HepG2 (cell line): ENCODE measurements around the gene SRSF2. TPM values are rescaled to one million over a fixed set of nuclear protein-coding genes. Genes with fewer than 3 reads are reported as not detected.

Experiments
- ATAC-seq: fragments of 200-7000 bp; cut with Tn5 transposase; 3 replicates; pipeline ENCODE4 v1.9.1; 2020; ENCODE audit warnings: mild to moderate bottlenecking, moderate library complexity
- BruUV-seq: library from RNA; stranded (reverse); fragments of 400-500 nt; replicated peaks from 2 replicates; lab custom pipeline; 2021; lab: Mats Ljungman, UMichigan
- CTCF ChIA-PET: fragments of 300-600 bp; formaldehyde crosslinking; extraction: SDS; loops from one replicate; lab custom pipeline; 2021; ENCODE audit warnings: low total read pairs, inconsistent platforms, low intra/inter-chr PET ratio; lab: Yijun Ruan, JAX
- POLR2A ChIA-PET: fragments of 350-600 bp; sonication (Branson Sonifier 250); formaldehyde crosslinking; loops from one replicate; lab custom pipeline; 2020; ENCODE audit warnings: antibody characterized with exemption, inconsistent platforms; lab: Yijun Ruan, JAX
- DNase-seq: peaks from one replicate; pipeline ENCODE4 v3.0.0-alpha.2; 2015; ENCODE audit warnings: low spot score
- FAIRE-seq: peaks from 3 replicates; lab custom pipeline; 2011; peaks lifted over from hg19 to GRCh38; lab: Jason Lieb, UNC
- H2AFZ ChIP-seq: one replicate; pipeline ENCODE4 v1.6.1; 2011; ENCODE audit warnings: low read length, inconsistent platforms
- H3K27ac ChIP-seq: fragments of 300-600 bp; 3 replicates; pipeline ENCODE4 v1.8.0; 2011; ENCODE audit warnings: mixed run types, mild to moderate bottlenecking, mixed read lengths, low read length, inconsistent platforms; ENCODE audit not compliant: insufficient read depth; ENCODE audit errors: extremely low read length
- H3K27me3 ChIP-seq, 2 experiments: fragments of 200-600 bp in 1 of 2; 2 replicates in 1 of 2; 3 replicates in 1 of 2; pipeline versions ENCODE4 v1.6.0 to v1.8.0; 2011; ENCODE audit warnings: low read length in 2 of 2, mild to moderate bottlenecking in 2 of 2, moderate library complexity in 2 of 2, inconsistent platforms in 1 of 2; ENCODE audit not compliant: insufficient read depth in 2 of 2, control insufficient read depth in 1 of 2
- H3K36me3 ChIP-seq, 2 experiments: fragments of 200-600 bp in 1 of 2; replicated peaks in 1 of 2; 2 replicates in 1 of 2; 3 replicates in 1 of 2; pipeline versions ENCODE4 v1.5.1 to v1.8.0; 2011; ENCODE audit warnings: low read length in 2 of 2, inconsistent platforms in 1 of 2; ENCODE audit not compliant: insufficient read depth in 2 of 2, control insufficient read depth in 1 of 2
- H3K4me1 ChIP-seq: 2 replicates; pipeline ENCODE4 v1.5.1; 2012; ENCODE audit warnings: low read length, inconsistent platforms; ENCODE audit not compliant: insufficient read depth
- H3K4me2 ChIP-seq: 2 replicates; pipeline ENCODE4 v1.6.0; 2011; ENCODE audit warnings: low read depth, low read length, inconsistent platforms
- H3K4me3 ChIP-seq, 3 experiments: fragments of 200-600 bp in 1 of 3; sonication (generic), shearing (Covaris generic) in 1 of 3; replicated peaks in 1 of 3; 2 replicates each; pipeline ENCODE4 v1.5.1; 2011 to 2016; ENCODE audit warnings: low read length in 3 of 3, inconsistent platforms in 2 of 3, low read depth in 2 of 3, mild to moderate bottlenecking in 2 of 3, control low read depth in 1 of 3, mixed read lengths in 1 of 3; ENCODE audit not compliant: insufficient read depth in 1 of 3
- H3K79me2 ChIP-seq: one replicate; pipeline ENCODE4 v1.6.1; 2011; ENCODE audit warnings: low read length, inconsistent platforms; ENCODE audit not compliant: insufficient read depth
- H3K9ac ChIP-seq: 2 replicates; pipeline ENCODE4 v1.6.0; 2011; ENCODE audit warnings: mild to moderate bottlenecking, low read depth, low read length, inconsistent platforms; ENCODE audit not compliant: insufficient read depth
- H3K9me3 ChIP-seq: 2 replicates; pipeline ENCODE4 v1.5.1; 2012; ENCODE audit warnings: mild to moderate bottlenecking, low read length
- H4K20me1 ChIP-seq: 2 replicates; pipeline ENCODE4 v1.6.0; 2011; ENCODE audit warnings: inconsistent platforms, mild to moderate bottlenecking, low read length, moderate library complexity; ENCODE audit not compliant: insufficient read depth
- BATF2 ChIP-seq: sonication (generic); formaldehyde crosslinking; IDR thresholded peaks from 2 replicates; pipeline ENCODE4 v1.8.0; 2022; ENCODE audit warnings: mild to moderate bottlenecking, missing genetic modification reagents, moderate library complexity
- FOXK2 ChIP-seq: fragments of 450-650 bp; IDR thresholded peaks from 2 replicates; pipeline ENCODE4 v1.6.1; 2016
- JARID2 ChIP-seq: sonication (generic); formaldehyde crosslinking; IDR thresholded peaks from 2 replicates; pipeline ENCODE4 v1.8.1; 2023; ENCODE audit warnings: missing genetic modification reagents, inconsistent platforms; ENCODE audit not compliant: insufficient replicate concordance
- NFRKB ChIP-seq: fragments of 450-650 bp; IDR thresholded peaks from 2 replicates; pipeline ENCODE4 v1.6.1; 2017
- RFXANK ChIP-seq: IDR thresholded peaks from 2 replicates; pipeline ENCODE4 v1.6.1; 2016
- RNF219 ChIP-seq: sonication (generic); formaldehyde crosslinking; IDR thresholded peaks from 2 replicates; pipeline ENCODE4 v1.5.0; 2020; ENCODE audit warnings: mild to moderate bottlenecking, missing genetic modification reagents
- RXRB ChIP-seq: IDR thresholded peaks from 2 replicates; pipeline ENCODE4 v1.6.1; 2016; ENCODE audit warnings: borderline replicate concordance, missing genetic modification reagents, missing compliant biosample characterization
- ZFYVE20 ChIP-seq: sonication (generic); formaldehyde crosslinking; IDR thresholded peaks from 2 replicates; pipeline ENCODE4 v1.8.0; 2023; ENCODE audit warnings: low read depth, mild to moderate bottlenecking, moderate library complexity, missing genetic modification reagents, borderline replicate concordance
- ZNF414 ChIP-seq: sonication (generic); formaldehyde crosslinking; IDR thresholded peaks from 2 replicates; pipeline ENCODE4 v1.5.0; 2020; ENCODE audit warnings: missing genetic modification reagents
- ZNF44 ChIP-seq: sonication (generic); formaldehyde crosslinking; IDR thresholded peaks from 2 replicates; pipeline ENCODE4 v1.5.1; 2020; ENCODE audit warnings: mild to moderate bottlenecking, missing genetic modification reagents
- ZNF652 ChIP-seq: IDR thresholded peaks from 2 replicates; pipeline ENCODE4 v1.6.1; 2016; ENCODE audit warnings: low read depth, borderline replicate concordance
- WGBS: methylation state at CpG from one replicate; pipeline ENCODE4 v1.1.6; 2017; ENCODE audit warnings: low lambda C conversion rate; 5-methylcytosine and 5-hydroxymethylcytosine counted together
- in situ Hi-C: cut with HindIII; loops from 2 replicates; pipeline ENCODE4 v1.10.0; 2017; ENCODE audit warnings: low pct_unique_long_range_greater_than_20kb; ENCODE audit not compliant: extremely low pct_ligation_motif_present
- intact Hi-C: fragments of 100-400 bp; cut with micrococcal nuclease; formaldehyde crosslinking; loops from one replicate; pipeline ENCODE4 v1.10.0; 2022; ENCODE audit not compliant: unreplicated experiment
- polyA plus RNA-seq, 8 experiments: library from polyadenylated mRNA; depleted of rRNA in 3 of 8; stranded (reverse) in 7 of 8; unstranded in 1 of 8; fragments of >200 nt; fragmentation: Illumina TruSeq in 4 of 8; extraction: Trizol in 4 of 8; gene quantifications; 2 replicates each; pipeline versions ENCODE4 v1.2.1 to v1.2.3, GENCODE V29; 2011 to 2016; ENCODE audit warnings: low read depth in 4 of 8, missing spikeins in 1 of 8, mixed read lengths in 1 of 8; ENCODE audit not compliant: insufficient read depth in 1 of 8
- total RNA-seq, 5 experiments: library from RNA; depleted of rRNA; stranded (reverse); fragments of >200 nt; fragmentation: Illumina TruSeq; extraction: Trizol; gene quantifications; 2 replicates each; pipeline ENCODE4 v1.2.3, GENCODE V29; 2016; ENCODE audit warnings: low read depth in 1 of 5
- TF ChIP-seq, protein P1 (sequence below): IDR thresholded peaks from 2 replicates; pipeline ENCODE4 v1.6.1; 2018; ENCODE audit warnings: missing genetic modification reagents, mild to moderate bottlenecking, missing compliant biosample characterization

Gene SRSF2
- total and polyA plus RNA-seq, 2 of the 13 experiments (the other 11 are each of a cell fraction or from before 2014, with no cell fraction given), result 306 to 319 TPM

GRCh38 chr17:76738468-76738850 lies 1.3 kb upstream of the SRSF2 start:
- peaks cover 7 to 34% of the 10 kb centered on the region in 2 experiments for H3K36me3 ChIP-seq
- H4K20me1 ChIP-seq, result peaks cover 28% of the 10 kb centered on the region
- peaks cover 52% of the 10 kb centered on the region for H3K79me2 ChIP-seq
- no peak for TF ChIP-seq JARID2 (CRISPR knock-in tag)
- 0 out of 2 replicates have a peak, but pooled peaks have one; percentile 37 for TF ChIP-seq ZNF414 (CRISPR knock-in tag)
- peak overlapping the region; percentile 81 to 100 (median 92) for H3K4me3 ChIP-seq
- in situ Hi-C loops, result no loop called here
- BruUV-seq, result TSS peak; percentile 75
- ChIA-PET POLR2A (interaction anchor here (0.8 to 4.1 kb wide), 8 partner anchors 8 to 350 kb away, joined by 3 to 71 read pairs (median 10); partner anchors contain the start of genes JMJD6, METTL23 and MXRA7), CTCF (no interaction called here)
- intact Hi-C loops, result no loop called here
- 13% methylated on average over 7 of the region's 7 CpGs for WGBS
- no peak overlapping the region for H2AFZ ChIP-seq
- peaks cover 38% of the 10 kb centered on the region for H3K4me1 ChIP-seq
- ATAC-seq, result no peak
- peak overlapping the region; percentile 97 for H3K27ac ChIP-seq
- no peak for FAIRE-seq
- H3K4me2 ChIP-seq, result peak overlapping the region; percentile 88
- peaks cover 0 to 3% of the 10 kb centered on the region in 2 experiments; a peak in 1 of 5 replicates for H3K27me3 ChIP-seq
- peak overlapping the region; percentile 95 for H3K9ac ChIP-seq
- no peaks in the 10 kb centered on the region for H3K9me3 ChIP-seq
- no peak for DNase-seq

- no peak for FAIRE-seq
- H2AFZ ChIP-seq, result no peak within 1 kb of the TSS
- peaks cover 44% of the 10 kb centered on the region for H3K4me1 ChIP-seq
- peak within 1 kb of the TSS; percentile 88 for H3K4me2 ChIP-seq
- peak; percentile 90 for DNase-seq
- peaks cover 34% of the 10 kb centered on the region for H4K20me1 ChIP-seq
- peak within 1 kb of the TSS; percentile 97 for H3K27ac ChIP-seq
- H3K9me3 ChIP-seq, result no peaks in the 10 kb centered on the region
- H3K9ac ChIP-seq, result peak within 1 kb of the TSS; percentile 100
- H3K27me3 ChIP-seq, result peaks cover 0 to 3% of the 10 kb centered on the region in 2 experiments; a peak in 1 of 5 replicates
- no TSS peak for BruUV-seq
- intact Hi-C loops, result no loop called here
- H3K4me3 ChIP-seq, result peak within 1 kb of the TSS; percentile 93 to 100 (median 100)
- WGBS, result under 1% methylated on average over 41 of the region's 57 CpGs
- peaks cover 58% of the 10 kb centered on the region for H3K79me2 ChIP-seq
- in situ Hi-C loops, result no loop called here
- ChIA-PET POLR2A (interaction anchor here (0.6 to 4.1 kb wide), 13 partner anchors 8 to 1865 kb away, joined by 3 to 71 read pairs (median 7); partner anchors contain the start of genes JMJD6, METTL23, MXRA7 and SEC14L1), CTCF (no interaction called here)
- H3K36me3 ChIP-seq, result peaks cover 11 to 40% of the 10 kb centered on the region in 2 experiments
- ATAC-seq, result peak; percentile 86
- no peak for TF ChIP-seq FOXK2
- TF ChIP-seq, protein P1, sequence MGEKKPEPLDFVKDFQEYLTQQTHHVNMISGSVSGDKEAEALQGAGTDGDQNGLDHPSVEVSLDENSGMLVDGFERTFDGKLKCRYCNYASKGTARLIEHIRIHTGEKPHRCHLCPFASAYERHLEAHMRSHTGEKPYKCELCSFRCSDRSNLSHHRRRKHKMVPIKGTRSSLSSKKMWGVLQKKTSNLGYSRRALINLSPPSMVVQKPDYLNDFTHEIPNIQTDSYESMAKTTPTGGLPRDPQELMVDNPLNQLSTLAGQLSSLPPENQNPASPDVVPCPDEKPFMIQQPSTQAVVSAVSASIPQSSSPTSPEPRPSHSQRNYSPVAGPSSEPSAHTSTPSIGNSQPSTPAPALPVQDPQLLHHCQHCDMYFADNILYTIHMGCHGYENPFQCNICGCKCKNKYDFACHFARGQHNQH (CRISPR knock-in tag), result no peak; the same call in 1 of the 2 replicates
- no peak for TF ChIP-seq BATF2 (CRISPR knock-in tag)
- TF ChIP-seq ZNF44 (CRISPR knock-in tag), result no peak
- TF ChIP-seq ZFYVE20 (CRISPR knock-in tag), result no peak
- TF ChIP-seq ZNF652 (CRISPR knock-in tag), result no peak
- TF ChIP-seq NFRKB, result no peak
- 0 out of 2 replicates have a peak, but pooled peaks have one; percentile 74 for TF ChIP-seq RFXANK
- TF ChIP-seq RXRB (CRISPR knock-in tag), result 0 out of 2 replicates have a peak, but pooled peaks have one; percentile 13
- no peak for TF ChIP-seq RNF219 (CRISPR knock-in tag)
These were observed 741 bp upstream of the SRSF2 start, which contains the start of gene MFSD11 for GRCh38 chr17:76737676-76738467. MFSD11 (plus strand) TSS chr17:76738119; CDS start chr17:76738353, 234 bp downstream.
